ENCODE data around the gene WDR54.
"Not testable (repeated sequence)": the region's sequence is repeated elsewhere in the genome, so short reads cannot be mapped to it uniquely, and the experiment has no call there.

WDR54 gene

DNA sequence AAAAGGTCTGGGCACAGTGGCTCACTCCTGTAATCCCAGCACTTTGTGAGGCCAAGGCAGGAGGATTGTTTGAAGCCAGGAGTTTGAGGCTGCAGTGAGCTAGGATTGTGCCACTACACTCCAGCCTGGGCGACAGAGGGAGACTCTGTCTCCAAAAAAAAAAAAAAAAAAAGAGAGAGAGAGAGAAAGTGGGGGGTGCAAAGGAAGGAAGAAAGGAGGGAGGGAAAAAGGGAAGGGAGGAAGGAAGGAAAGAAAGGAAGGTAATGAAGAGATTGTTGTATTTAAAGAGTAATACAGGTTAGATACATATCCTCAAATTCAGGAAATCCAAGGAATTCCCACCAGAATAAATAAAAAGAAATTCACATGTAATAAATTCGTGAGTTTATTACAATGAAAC is 19.6 kb upstream of the WDR54 start:
- DNase-seq (ENCODE audit: extremely low spot score, insufficient read length, low read depth) = no peak
- FAIRE-seq = no peak

- DNase-seq (ENCODE audit: extremely low spot score, insufficient read length, low read depth) (peak; percentile 5), FAIRE-seq (peak; percentile 66)
Observed at GRCh38 chr2:74406035-74406434, 15.5 kb upstream of the WDR54 start.

DNA sequence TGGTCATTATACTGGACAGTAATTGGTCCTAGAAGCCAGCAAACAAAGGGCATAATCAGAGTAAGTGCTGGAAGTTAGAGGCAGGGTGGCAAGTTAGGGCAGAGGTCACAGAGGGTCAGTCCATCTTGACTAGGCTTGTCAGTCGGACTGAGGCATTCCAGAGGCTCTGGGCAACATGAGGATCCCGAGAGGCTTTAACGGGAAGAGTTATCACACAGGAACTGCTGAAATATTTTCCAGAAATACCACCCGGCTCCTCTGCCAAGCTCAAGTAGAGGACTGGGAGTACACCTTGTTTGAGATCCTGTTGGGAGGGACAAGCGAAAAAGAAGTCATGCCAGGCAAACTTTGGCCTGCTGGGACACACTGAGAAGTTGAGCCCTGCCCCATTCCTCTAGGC is 13.8 kb upstream of the WDR54 start:
- DNase-seq (ENCODE audit: extremely low spot score, insufficient read length, low read depth) = no peak
- FAIRE-seq = no peak

DNA sequence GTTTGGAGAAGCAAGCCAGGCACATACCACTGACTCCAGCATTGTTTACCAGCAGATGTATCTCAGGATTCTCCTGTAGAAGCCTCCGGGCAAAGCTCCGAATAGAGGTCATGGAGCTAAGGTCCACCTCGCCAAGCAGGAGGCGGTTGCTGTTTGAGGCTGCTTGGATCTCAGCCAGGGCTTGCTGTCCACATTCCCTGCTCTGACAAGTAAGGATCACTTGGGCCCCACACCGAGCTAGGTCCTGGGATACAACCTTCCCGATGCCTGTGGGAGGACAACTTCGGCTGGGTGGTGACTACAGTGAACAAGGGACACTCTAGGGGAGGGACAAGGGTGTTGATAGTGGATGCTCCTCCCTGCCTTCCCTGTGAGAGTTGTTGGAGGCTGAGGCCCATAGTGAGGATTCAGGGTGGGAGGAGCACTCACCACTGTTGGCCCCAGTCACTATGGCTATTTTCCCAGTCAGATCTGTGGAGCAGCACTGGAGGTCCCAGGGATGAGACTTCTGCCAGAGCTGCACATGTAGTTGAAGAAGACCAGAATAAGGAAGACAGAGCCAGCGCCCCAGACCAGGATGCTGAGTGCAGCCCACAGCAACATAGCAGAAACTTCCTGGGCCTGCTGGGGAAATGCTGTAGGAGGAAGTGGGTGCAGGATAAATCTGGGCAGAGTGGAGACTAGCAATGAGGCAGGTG is 8.4 kb upstream of the WDR54 start:
- no peak for FAIRE-seq
- DNase-seq (ENCODE audit: extremely low spot score, insufficient read length, low read depth) = no peak

GRCh38 chr2:74414441-74414840 is 7.1 kb upstream of the WDR54 start:
- FAIRE-seq = no peak
- DNase-seq (ENCODE audit: extremely low spot score, insufficient read length, low read depth) = no peak

DNA sequence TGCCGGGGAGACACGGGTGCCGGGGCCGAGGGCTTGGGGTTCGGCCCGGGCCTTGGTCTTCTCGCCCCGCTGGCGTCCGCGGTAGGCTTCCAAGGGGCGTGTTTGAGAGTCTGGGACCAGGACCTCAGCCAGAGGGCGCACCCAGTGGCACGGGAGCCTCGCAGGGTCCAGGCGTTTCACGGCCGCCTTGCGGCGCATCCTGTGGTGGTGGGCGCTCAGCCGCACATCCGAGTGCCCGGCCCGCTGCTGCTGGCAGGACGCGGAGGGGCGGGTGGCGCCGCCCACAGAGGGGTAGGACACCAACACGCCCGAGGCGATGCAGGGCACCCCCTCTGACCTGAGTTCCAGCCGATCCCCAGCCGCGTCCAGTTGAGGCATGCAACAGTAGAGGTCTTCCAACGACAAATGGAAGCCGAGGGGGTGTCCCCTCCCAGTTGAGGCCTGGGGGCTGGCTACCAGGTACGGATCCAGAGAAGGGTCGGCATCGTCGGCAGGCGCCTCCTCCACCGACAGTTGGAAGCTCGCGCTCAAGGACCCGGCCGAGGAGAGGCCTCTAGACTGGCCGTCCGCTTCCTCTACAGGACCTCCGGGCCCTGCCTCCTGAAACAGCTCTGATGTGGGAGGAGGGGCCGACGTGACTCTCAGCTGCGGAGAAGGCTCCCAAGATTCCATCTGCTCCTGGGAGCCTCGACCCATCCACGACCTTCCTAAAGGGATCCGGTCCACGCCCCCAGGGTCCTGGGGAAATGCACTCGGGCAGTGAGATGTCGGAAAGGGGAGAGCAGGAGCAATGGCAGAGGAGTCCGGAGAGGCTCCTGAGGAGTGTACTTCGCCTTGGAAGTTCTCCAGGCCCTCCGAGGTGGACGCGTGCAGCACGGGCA is 6.4 kb upstream of the WDR54 start:
- DNase-seq (ENCODE audit: extremely low spot score, insufficient read length, low read depth) (peak; percentile 28), FAIRE-seq (peak; percentile 57)

DNA sequence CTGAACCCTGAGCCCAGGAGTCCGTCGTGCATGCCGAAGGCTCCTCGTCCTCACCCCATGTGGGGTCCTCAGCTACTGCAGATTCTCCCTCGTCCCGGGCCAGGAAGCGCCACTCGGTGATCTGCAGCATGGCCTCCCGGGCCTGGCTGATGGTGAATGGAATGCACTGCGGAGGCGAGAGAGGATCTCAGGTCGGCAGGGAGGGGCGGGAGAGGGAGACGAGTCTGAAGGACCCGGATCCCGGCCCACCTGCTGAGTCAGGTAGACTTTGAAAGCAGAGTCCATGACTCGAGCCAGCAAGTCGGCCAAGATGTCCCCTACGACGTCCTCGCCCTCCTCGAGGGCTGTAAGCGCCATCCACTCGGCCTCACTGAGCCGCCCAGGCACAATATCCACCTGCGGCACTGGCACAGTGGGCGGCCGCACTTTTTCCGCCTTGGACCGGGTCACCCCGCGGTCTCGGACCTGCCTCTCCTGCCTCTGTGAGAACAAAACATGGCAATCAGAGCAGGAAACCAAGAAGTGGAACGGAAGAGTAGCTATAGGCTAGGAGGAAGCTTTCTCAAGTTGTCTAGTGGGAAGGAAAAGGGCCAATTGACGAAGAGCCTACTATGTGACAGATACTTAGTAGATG is 5.7 kb upstream of the WDR54 start:
- FAIRE-seq = no peak
- DNase-seq (ENCODE audit: extremely low spot score, insufficient read length, low read depth) = no peak

- DNase-seq (ENCODE audit: extremely low spot score, insufficient read length, low read depth) (no peak), FAIRE-seq (no peak)
Observed at GRCh38 chr2:74416778-74417177, 4.8 kb upstream of the WDR54 start.

- FAIRE-seq (no peak), DNase-seq (ENCODE audit: extremely low spot score, insufficient read length, low read depth) (no peak)
Observed at GRCh38 chr2:74417197-74417596, 4.3 kb upstream of the WDR54 start.

- no peak for FAIRE-seq
Observed at GRCh38 chr2:74417763-74418162, 3.8 kb upstream of the WDR54 start.

DNA sequence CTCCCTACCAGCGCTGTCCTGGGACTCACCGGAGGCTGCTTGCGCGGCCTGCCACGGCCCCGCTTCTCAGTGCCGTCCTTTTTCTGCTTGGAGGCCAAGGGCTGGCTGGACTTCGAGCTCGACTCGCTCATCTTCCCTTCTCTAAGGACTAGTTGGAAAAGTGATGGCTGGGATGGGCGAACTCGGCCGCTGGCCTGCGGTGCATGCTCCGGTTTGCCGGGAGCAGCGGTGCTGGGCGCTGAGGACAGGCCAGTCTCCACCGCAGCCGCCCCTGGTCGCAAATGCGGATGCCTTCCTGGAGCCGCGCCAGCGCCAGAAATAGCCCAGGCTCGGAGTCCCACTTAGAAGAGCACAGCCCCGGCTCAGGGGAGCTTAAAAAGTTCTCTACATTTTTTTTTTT is 3.2 kb upstream of the WDR54 start:
- FAIRE-seq = no peak
- DNase-seq (ENCODE audit: extremely low spot score, insufficient read length, low read depth) = no peak

More at GRCh38 chr2:74417763-74418162, 3.8 kb upstream of the WDR54 start:
- DNase-seq (ENCODE audit: extremely low spot score, insufficient read length, low read depth) = no peak

- no peak for FAIRE-seq
- no peak for DNase-seq (ENCODE audit: extremely low spot score, insufficient read length, low read depth)
Observed at GRCh38 chr2:74419345-74419744, 2.2 kb upstream of the WDR54 start.

- FAIRE-seq (no peak), DNase-seq (ENCODE audit: extremely low spot score, insufficient read length, low read depth) (no peak)
Observed at GRCh38 chr2:74420006-74420405, 1.5 kb upstream of the WDR54 start.

DNA sequence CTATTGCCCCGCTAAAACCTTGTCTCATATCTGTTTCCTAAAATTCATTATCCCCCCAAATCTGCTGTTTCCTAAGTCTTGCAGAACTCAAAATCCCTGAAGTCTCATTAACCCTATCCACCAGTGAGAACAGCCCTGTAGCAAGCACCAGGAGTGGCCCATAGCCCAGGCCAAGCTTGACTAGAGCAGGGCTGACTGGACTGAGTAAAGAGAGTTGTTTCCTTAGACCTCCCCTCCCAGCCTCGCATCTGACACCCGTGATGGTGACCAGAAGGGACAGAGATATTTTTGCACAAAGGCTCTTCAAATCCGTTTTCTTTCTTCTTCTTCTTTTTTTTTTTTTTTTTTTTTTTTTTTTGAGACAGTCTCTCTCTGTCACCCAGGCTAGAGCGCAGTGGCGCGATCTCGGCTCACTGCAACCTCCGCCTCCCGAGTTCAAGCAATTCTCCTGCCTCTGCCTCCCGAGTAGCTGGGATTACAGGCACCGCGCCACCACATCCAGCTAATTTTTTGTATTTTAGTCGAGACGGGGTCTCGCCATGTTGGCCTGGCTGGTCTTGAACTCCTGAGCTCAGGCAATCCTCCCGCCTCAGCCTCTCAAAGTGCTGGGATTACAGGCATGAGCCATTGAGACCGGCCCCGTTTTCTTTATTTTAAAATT is 957 bp upstream of the WDR54 start:
- not testable (repeated sequence) for FAIRE-seq; DNase-seq (ENCODE audit: extremely low spot score, insufficient read length, low read depth)

- FAIRE-seq = no peak
- DNase-seq (ENCODE audit: extremely low spot score, insufficient read length, low read depth) = no peak
Observed at GRCh38 chr2:74423231-74424095, 1.9 kb downstream of the WDR54 start.

DNA sequence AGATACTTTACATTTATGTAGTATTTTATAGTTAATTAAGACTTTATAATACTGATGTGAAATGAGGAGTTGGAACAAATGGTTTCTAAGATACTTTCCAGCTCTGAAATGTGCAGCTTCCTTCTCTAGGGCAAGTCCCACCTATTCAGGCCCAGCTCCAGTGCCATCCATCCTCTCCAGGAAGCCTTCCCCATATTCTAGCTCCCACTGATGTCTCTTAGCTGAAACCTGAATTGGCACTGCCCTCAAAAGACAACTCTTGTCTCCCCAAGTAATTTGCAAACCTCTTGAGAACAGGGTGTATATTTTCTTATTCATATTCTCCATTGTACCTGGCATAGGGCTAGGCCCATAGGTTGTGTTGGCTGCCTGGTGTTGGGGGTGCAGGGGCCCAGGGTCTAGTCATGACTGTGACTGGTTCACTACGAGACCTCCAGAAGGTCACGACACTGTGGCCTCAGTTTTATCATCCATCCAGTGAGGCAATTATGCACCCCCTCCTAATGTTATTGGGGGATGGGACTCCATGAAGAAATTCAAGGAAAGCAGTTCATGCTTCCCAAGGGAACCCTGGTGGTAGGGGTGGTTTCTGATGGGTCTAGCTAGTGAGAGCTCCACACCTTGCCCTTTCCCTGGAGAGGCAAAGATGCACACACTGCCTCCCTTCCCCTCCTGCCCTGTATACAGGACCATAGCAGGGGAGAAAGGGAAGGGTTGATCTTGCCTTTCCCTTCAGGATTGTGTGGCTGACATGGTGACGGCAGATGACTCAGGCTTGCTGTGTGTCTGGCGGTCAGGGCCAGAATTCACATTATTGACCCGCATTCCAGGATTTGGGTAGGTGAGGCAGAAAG is 2.8 kb downstream of the WDR54 start:
- no peak for FAIRE-seq
- no peak for DNase-seq (ENCODE audit: extremely low spot score, insufficient read length, low read depth)

DNA sequence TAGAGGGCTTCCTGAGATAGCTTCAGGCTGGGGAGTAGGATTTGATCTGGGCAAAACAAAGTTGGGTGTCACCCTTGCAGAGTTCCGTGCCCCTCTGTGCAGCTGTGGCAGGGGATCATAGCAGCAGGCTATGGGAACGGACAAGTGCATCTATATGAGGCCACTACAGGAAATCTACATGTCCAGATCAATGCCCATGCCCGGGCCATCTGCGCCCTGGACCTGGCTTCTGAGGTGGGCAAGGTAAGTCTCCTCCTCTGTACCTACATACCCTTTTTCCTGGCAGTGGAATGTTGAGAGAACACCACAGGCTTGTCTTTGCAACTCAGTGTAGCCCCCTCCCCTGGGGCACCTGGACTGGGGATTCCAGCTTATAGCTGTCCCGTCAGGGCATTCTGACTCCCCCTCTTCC is 3.5 kb downstream of the WDR54 start:
- DNase-seq (ENCODE audit: extremely low spot score, insufficient read length, low read depth) (no peak), FAIRE-seq (no peak)

GRCh38 chr2:74425523-74425922 is 4.0 kb downstream of the WDR54 start:
- FAIRE-seq (no peak), DNase-seq (ENCODE audit: extremely low spot score, insufficient read length, low read depth) (no peak)
